Activated T-cell treated with anti-CD3 and anti-CD28 coated beads, Interleukin-2, amount 50 U/mL, for 4 hours (primary cell): Measurements from ENCODE around the gene SDK1. TPM values are rescaled to one million over a fixed set of nuclear protein-coding genes. Genes with fewer than 3 reads are reported as not detected.

Source experiments
- ATAC-seq, 2 donors: fragments of 200-7000 bp; cut with Tn5 transposase; one replicate each; pipeline ENCODE4 v1.10.0; 2021
- DNase-seq: peaks from one replicate; pipeline ENCODE4 v3.0.0-alpha.2; 2020
- H3K27me3 Mint-ChIP-seq: one replicate; pipeline ENCODE4 v1.8.0; 2021; ENCODE audit warnings: low read depth, mixed read lengths
- H3K36me3 Mint-ChIP-seq: one replicate; pipeline ENCODE4 v1.8.0; 2022; ENCODE audit warnings: mixed read lengths; ENCODE audit not compliant: insufficient read depth
- H3K4me1 Mint-ChIP-seq: one replicate; pipeline ENCODE4 v1.8.0; 2021; ENCODE audit warnings: low read depth, mixed read lengths
- H3K4me3 Mint-ChIP-seq: one replicate; pipeline ENCODE4 v1.8.0; 2021; ENCODE audit warnings: mild to moderate bottlenecking, moderate library complexity, mixed read lengths
- H3K9me3 Mint-ChIP-seq: one replicate; pipeline ENCODE4 v1.8.0; 2021; ENCODE audit warnings: mixed read lengths
- total RNA-seq, 3 donors: library from RNA; stranded (reverse); gene quantifications; one replicate each; pipeline ENCODE4 v1.2.1, GENCODE V29; 2021

The SDK1 gene
- total RNA-seq, 3 donors from 2014 or later, result 0.05 to 0.79 (median 0.40) TPM

DNA sequence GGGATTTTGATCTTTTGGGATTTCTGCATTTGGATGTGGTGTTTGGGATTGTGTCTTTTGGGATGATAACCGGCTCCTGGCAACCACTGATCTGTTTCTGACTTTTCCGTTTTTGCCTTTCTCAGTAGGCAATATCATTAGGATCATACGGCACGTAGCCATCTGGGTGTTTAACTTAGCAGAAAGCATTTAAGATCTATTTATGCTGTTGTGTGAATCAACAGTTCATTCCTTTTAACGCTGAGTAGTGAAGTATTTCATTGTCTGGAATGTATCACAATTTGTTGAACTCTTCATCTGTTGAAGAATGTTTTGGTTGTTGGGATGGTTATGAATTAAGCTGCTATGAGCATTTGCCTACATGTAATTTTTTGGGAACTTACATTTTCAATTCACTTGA, 459.6 kb downstream of the SDK1 start:
- Mint-ChIP-seq H3K4me1 (no peaks in the 10 kb centered on the region), H3K9me3 (no peaks in the 10 kb centered on the region), H3K36me3 (no peaks in the 10 kb centered on the region), H3K4me3 (no peak overlapping the region), H3K27me3 (peaks cover 4% of the 10 kb centered on the region)
- no peak for ATAC-seq
- DNase-seq, result no peak

DNA sequence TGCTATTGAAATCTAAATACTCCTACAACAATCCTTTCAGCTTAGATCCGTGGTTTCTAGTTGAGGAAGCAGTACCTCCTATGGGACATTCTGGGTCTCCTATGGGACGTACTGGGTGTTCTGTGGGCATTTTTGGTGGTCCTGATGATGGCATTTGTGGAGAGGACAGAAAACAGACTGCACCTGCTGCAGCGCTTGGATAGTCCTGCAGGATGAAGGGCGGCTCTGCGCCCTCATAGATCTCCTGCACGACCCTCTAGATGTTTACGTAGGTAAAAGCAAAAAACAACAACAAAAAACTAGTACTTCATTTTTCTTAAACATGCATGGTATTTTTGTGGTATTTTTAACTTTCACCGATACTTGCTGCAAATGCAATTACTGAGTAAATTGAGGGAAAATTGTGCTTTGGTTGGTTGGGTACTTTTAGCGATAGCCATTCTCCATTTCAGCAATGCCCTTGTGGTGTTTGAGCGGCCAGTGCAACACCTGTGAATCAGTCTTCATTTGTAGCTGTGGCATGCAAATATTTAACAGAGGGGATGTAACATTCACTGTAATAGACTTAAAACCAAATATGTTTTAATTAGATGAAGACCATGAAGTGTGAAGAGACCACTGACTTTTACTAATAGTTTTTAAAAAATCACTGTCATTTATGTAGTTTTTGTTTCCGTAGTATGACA, 461.2 kb downstream of the SDK1 start:
- Mint-ChIP-seq H3K9me3 (no peaks in the 10 kb centered on the region), H3K4me1 (no peaks in the 10 kb centered on the region), H3K4me3 (no peak overlapping the region), H3K36me3 (no peaks in the 10 kb centered on the region), H3K27me3 (peaks cover 7% of the 10 kb centered on the region)
- DNase-seq (no peak), ATAC-seq (no peak)

DNA sequence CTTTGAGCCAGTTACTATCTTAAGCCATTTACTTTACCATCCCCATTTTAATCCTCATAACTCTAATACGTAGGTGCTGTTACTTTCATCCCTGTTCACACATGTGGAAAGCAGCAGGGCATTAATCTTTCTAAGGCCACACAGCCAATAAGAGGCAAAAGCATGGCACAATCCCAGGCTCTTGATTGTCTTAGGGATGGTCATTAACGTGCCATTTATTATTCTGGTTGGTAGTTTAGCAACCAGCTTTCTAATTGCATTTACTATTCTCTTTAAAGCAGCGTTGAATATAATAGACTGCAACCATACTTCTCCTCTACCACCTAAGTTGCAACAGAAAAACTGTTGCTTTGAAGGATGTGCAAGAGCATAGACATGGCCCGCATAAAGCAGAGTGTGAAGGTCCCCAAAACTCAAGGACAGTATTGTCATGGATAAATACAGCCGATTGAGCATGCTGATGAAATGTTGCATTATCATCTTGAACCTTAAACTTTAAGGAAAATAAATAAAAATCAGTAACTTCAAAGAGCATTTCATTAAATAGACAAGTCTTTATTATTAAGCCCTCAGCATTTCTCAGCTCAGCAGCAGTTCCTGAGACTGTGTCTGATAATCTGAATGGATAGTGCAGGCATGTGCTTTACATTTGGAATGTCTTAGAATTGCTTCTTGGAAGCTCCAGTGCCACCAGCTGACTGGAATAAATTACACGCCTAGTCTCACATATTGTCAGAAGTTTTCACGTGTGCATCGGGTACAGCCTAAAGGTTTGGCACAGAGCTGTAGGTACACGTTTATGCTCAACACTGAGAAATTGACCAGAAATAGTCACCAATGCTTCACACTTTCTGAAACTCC, 467.1 kb downstream of the SDK1 start:
- Mint-ChIP-seq H3K27me3 (peaks cover 3% of the 10 kb centered on the region), H3K4me1 (no peaks in the 10 kb centered on the region), H3K4me3 (no peak overlapping the region), H3K9me3 (no peaks in the 10 kb centered on the region), H3K36me3 (no peaks in the 10 kb centered on the region)
- ATAC-seq, result no peak
- no peak for DNase-seq

DNA sequence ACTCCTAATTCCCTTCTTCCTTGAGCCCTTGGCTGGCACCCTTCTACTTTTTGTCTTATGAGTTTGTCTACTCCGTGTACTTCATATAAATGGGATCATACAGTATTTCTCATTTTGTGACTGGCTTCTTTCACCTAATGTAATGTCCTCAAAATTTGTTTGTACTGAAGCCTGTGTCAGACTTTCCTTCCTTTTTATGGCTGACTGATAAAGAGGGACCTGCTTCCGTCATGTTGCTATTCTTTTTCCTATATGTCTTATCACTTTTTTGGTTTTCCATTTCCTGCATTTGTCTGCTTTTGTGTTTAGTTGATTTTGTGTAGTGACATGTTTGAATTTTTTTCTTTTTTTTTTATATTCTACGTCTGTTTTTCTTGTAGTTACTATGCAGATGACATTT, 470.9 kb downstream of the SDK1 start:
- no peaks in the 10 kb centered on the region for H3K36me3 Mint-ChIP-seq
- no peak overlapping the region for H3K4me3 Mint-ChIP-seq
- DNase-seq, result no peak
- H3K9me3 Mint-ChIP-seq, result no peaks in the 10 kb centered on the region
- no peaks in the 10 kb centered on the region for H3K4me1 Mint-ChIP-seq
- no peak for ATAC-seq
- H3K27me3 Mint-ChIP-seq, result peaks cover 3% of the 10 kb centered on the region

DNA sequence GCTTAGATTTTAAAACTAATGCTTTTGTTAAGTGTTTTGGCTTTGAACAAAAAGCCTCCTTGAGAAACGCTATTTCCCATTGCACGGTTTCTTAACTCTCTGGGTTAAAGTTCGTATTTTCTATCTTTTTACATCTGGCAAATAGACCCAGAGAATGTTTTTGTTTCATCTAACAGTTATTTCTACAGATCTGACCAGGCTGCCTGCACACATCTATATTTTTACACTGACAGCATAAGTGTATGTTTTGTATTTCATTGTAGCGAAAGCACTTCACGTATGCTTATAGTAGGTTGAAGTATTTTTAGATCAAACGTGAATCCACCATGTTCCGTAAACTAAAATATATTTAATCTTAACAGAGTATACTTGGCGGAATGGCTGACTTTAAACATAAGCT, 477.3 kb downstream of the SDK1 start:
- ATAC-seq (no peak), DNase-seq (no peak)
- no peak overlapping the region for H3K4me3 Mint-ChIP-seq
- no peaks in the 10 kb centered on the region for H3K4me1 Mint-ChIP-seq
- no peaks in the 10 kb centered on the region for H3K36me3 Mint-ChIP-seq
- H3K9me3 Mint-ChIP-seq, result peaks cover 12% of the 10 kb centered on the region
- H3K27me3 Mint-ChIP-seq, result peaks cover 1% of the 10 kb centered on the region

DNA sequence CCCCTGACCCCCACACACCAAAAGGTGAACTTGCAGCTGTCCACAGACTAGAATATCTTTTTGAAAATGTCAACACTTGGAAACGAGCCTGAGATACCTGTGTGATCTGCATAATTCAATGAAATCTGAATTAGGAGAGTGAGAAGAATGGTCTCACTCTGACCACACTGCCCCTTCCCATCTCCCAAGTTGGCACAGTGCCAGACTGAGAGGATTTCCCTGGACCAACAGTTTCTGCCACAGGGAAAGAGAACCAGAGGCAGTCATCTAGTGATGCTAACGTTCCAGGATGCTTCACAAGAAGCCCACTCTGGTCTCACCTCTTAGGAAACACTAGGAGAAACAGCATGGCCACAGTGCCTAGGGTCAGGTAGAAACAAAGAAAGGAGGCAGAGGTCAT, 479.0 kb downstream of the SDK1 start:
- ATAC-seq (no peak), DNase-seq (no peak)
- H3K36me3 Mint-ChIP-seq, result no peaks in the 10 kb centered on the region
- peaks cover 12% of the 10 kb centered on the region for H3K9me3 Mint-ChIP-seq
- no peaks in the 10 kb centered on the region for H3K4me1 Mint-ChIP-seq
- no peak overlapping the region for H3K4me3 Mint-ChIP-seq
- H3K27me3 Mint-ChIP-seq, result peaks cover 8% of the 10 kb centered on the region

DNA sequence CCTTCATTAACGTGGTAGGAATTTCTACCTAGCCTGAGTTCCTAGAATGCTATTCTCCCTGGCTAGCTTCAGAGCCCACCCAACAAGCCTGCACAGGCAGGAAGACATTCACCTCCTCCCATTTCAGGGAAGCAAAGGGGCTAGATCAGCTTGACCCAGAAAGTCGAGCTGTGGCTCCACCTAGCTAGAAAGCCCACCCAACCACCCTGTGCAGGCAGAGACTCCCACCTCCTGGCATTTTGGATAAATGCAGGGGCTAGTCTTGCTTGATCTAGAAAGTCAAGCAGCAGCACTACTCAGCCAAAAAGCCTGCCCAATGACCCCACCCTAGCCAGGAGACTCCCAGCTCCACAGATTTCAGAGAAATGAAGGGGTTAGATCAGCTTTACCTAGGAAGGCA, 479.5 kb downstream of the SDK1 start:
- no peak for ATAC-seq
- Mint-ChIP-seq H3K9me3 (peaks cover 12% of the 10 kb centered on the region), H3K36me3 (no peaks in the 10 kb centered on the region), H3K4me3 (no peak overlapping the region), H3K27me3 (peaks cover 7% of the 10 kb centered on the region), H3K4me1 (no peaks in the 10 kb centered on the region)
- no peak for DNase-seq

DNA sequence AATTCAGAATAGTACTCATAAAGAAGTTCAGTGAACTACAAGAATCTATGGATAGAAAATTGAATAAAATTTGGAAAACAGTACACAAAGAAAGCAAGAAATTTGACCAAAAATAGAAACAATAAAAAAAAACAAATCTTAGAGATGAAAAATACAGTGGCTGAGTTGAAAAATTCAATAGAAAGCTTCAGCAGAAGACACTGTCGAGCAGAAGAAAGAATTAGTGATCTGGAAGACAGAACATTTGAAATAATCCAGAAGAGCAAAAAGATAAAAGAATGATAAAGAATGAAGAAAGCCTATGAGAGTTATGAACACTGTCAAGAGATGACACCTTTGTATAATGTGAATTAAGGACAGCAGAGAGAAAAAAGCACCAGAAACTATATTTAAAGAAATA, 480.6 kb downstream of the SDK1 start:
- Mint-ChIP-seq H3K27me3 (peaks cover 7% of the 10 kb centered on the region), H3K4me1 (no peaks in the 10 kb centered on the region), H3K4me3 (no peak overlapping the region), H3K9me3 (peaks cover 12% of the 10 kb centered on the region), H3K36me3 (no peaks in the 10 kb centered on the region)
- no peak for ATAC-seq
- no peak for DNase-seq

DNA sequence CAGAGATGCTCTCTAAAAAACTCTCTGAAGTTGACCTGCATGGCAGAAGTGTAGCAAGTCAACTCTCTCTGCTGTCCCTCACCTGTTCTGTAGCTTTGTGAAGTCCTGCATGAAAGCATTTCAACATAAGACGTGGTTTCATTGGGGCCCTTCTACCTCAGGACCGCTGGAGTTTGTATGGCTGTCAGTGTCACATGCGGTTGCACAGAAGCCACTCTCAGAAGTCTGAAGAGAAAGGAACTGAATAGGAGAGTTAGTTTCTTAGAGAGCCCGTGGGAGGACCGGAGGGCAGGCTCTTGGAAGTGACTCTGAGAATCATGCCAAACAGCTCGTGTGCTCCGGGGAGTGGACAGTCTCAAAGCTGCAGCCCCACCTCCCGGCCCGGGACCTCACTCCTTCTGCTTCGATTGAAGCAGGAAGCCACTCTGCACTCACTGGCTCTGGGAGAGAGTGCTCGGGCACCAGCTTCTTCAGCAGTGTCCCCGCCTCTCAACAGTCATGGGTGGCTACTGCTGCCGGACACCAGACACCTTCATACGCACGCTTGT, 486.7 kb downstream of the SDK1 start:
- DNase-seq (no peak), ATAC-seq (no peak)
- peaks cover 31% of the 10 kb centered on the region for H3K27me3 Mint-ChIP-seq
- H3K4me3 Mint-ChIP-seq, result no peak overlapping the region
- H3K9me3 Mint-ChIP-seq, result no peaks in the 10 kb centered on the region
- no peaks in the 10 kb centered on the region for H3K36me3 Mint-ChIP-seq
- no peaks in the 10 kb centered on the region for H3K4me1 Mint-ChIP-seq

DNA sequence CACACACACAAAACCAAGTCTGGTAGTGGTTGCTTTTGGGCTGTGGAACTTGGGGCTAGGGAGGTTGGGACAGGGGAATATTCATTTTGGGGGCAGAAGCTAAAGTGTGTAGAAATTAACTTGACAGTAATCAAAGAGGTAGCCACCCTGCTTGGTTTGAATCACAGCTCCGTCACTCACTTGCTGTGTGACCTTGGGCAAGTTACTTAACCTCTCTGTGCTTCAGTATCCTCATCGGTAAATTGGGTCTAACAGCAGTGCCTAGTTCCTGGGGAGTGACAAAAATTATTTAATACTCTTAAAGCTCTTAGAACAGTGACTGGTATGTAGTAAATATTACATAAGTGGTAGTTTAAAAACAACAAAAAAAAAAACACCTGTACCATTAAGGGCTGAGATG, 489.8 kb downstream of the SDK1 start:
- no peak overlapping the region for H3K4me3 Mint-ChIP-seq
- DNase-seq (no peak), ATAC-seq (no peak)
- no peaks in the 10 kb centered on the region for H3K4me1 Mint-ChIP-seq
- H3K36me3 Mint-ChIP-seq, result no peaks in the 10 kb centered on the region
- H3K9me3 Mint-ChIP-seq, result no peaks in the 10 kb centered on the region
- peaks cover 24% of the 10 kb centered on the region for H3K27me3 Mint-ChIP-seq

DNA sequence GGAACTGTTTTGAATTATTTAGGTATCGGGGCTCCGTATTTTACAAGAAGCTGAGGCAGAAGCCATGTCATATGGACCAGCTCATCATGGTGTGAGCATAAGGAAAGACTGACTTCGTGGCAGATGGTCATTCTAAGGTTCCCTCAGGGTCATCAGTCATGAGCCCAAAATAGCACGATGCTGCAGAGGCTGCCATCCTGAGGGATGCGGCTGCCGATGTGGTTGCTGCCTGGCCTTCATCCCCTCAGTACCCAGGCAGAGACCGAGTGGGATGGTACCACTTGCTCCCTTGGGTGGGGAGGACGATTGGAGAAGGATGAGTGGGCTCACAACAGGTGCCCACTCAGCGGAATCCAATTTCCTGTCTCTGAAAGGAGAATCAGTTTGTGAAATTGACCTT, 490.3 kb downstream of the SDK1 start:
- H3K4me3 Mint-ChIP-seq, result no peak overlapping the region
- peaks cover 24% of the 10 kb centered on the region for H3K27me3 Mint-ChIP-seq
- no peaks in the 10 kb centered on the region for H3K9me3 Mint-ChIP-seq
- no peaks in the 10 kb centered on the region for H3K4me1 Mint-ChIP-seq
- no peaks in the 10 kb centered on the region for H3K36me3 Mint-ChIP-seq
- DNase-seq, result no peak
- no peak for ATAC-seq

DNA sequence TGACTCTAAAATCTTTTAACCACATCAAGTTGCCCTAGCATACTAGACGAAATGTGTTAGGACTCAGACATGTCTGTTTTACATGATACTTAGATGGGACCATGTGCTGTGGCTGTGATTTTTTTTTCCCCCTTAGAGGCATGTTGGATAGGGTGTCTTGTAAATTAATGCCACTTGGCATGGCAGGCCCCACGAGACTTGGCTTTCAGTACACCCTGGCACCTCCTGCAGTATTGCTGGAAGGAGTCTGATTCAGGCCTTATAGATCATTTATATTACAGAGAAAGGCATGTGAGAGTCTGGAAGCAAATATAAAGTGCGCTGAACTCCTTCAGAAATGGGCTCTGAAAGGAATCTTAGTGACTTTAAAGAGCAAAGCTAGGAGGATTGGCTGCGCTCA, 494.1 kb downstream of the SDK1 start:
- Mint-ChIP-seq H3K9me3 (no peaks in the 10 kb centered on the region), H3K4me1 (no peaks in the 10 kb centered on the region), H3K27me3 (peaks cover 8% of the 10 kb centered on the region), H3K36me3 (no peaks in the 10 kb centered on the region), H3K4me3 (no peak overlapping the region)
- DNase-seq (no peak), ATAC-seq (no peak)

DNA sequence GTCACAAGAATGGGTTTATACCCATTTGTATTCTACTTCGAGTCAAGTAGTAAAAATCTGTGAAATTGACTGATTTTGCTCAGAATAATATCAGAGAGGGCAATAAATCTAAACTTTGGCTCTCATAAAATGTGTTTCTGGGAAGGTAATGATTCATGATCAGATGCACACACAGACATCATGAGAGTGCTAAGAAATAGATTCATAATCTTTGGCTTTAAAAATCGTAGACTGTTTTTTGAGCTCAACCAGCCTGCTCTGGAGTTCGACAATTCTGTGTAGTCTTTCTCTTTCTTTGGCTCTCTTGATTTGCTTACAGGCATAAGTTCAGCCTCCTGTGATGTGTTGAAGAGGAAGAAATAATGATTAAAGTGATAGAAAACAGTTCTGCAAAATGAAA, 494.7 kb downstream of the SDK1 start:
- Mint-ChIP-seq H3K4me1 (no peaks in the 10 kb centered on the region), H3K36me3 (no peaks in the 10 kb centered on the region), H3K4me3 (no peak overlapping the region), H3K9me3 (no peaks in the 10 kb centered on the region), H3K27me3 (peaks cover 3% of the 10 kb centered on the region)
- no peak for DNase-seq
- no peak for ATAC-seq

DNA sequence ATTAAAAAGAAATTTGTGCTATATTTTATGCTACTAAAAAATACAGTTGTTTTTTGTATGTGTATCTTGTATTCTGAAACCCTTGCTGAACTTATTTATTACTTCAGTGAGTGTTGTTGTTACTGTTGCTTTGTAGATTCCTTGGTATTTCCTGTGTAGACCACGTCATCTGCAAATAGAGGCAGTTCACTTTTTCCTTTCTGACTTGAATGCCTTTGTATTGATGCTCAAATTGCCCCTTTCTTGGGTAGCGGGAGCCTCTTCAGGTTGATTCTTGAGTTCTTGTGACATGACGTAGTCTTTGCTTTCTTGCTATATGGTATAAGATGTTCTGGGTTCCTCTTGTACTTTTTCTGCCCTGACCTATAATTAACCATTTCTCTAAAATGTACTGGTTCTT, 504.1 kb downstream of the SDK1 start:
- Mint-ChIP-seq H3K9me3 (no peaks in the 10 kb centered on the region), H3K4me3 (no peak overlapping the region), H3K36me3 (no peaks in the 10 kb centered on the region), H3K4me1 (no peaks in the 10 kb centered on the region), H3K27me3 (peaks cover 9% of the 10 kb centered on the region)
- DNase-seq (no peak), ATAC-seq (no peak)

DNA sequence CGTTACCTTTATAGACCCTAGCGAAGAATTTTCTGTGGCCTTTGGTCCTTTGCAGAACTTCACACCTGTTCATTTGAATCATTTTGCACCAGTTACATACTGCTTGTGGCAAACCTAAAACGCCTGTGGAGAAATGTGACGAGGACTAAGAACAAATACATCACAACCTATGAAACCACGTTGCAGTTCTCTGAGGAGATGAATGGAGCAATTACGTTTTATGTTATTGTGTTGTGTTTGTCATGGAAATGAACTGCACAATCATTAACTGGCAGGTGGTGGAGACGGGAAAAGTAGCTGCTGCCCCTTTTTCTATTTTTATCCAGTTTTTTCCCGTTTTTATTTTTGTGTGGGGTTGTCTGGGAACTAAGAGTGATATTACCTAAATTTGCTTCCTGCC, 505.5 kb downstream of the SDK1 start:
- ATAC-seq (no peak), DNase-seq (no peak)
- no peaks in the 10 kb centered on the region for H3K9me3 Mint-ChIP-seq
- H3K4me1 Mint-ChIP-seq, result no peaks in the 10 kb centered on the region
- peaks cover 9% of the 10 kb centered on the region for H3K27me3 Mint-ChIP-seq
- H3K36me3 Mint-ChIP-seq, result no peaks in the 10 kb centered on the region
- H3K4me3 Mint-ChIP-seq, result no peak overlapping the region
